ENCODE data around the gene SVIL. TPM values are rescaled to one million over a fixed set of nuclear protein-coding genes. Genes with fewer than 3 reads are reported as not detected.
A peak's percentile ranks its signal among the peaks of the same experiment; 100 is the strongest.
"Not testable (repeated sequence)": the region's sequence is repeated elsewhere in the genome, so short reads cannot be mapped to it uniquely, and the experiment has no call there.

SVIL gene
- polyA plus RNA-seq, 3 donors from 2014 or later = 0.16 to 16.3 (median 2.6) TPM

DNA sequence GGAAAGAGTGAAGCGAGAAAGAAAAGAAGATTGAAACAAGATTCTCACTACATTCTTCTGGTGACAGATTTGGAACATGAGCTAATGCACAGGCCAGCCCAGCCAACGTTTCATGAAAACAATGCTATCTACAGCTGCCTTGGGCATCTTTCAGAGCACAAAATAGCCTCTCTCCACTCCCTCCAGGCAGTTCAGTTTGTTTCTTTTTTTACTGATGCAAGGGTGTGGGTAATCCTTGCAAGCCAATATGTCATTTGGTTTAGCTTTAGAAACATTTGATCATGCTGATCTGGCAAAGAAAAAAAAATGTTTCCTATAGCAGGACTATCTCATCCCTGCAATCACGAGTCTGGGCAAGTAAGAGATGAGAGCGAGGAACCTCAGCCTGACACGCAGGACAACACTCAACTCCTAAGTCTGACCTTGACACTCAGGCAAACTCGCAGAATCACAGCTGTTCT is 35.9 kb downstream of the SVIL start:
- peaks cover 0 to 6% of the 10 kb centered on the region in 2 donors for H3K4me1 Mint-ChIP-seq
- no peak overlapping the region for H3K27ac Mint-ChIP-seq
- H3K36me3 Mint-ChIP-seq = no peaks in the 10 kb centered on the region
- no peak for DNase-seq
- no peak overlapping the region for H3K4me3 Mint-ChIP-seq
- H3K9me3 Mint-ChIP-seq = no peaks in the 10 kb centered on the region
- H3K27me3 Mint-ChIP-seq (ENCODE audit: low read depth in 3 of 3) = peaks cover 0 to 7% (median 2%) of the 10 kb centered on the region in 3 donors

- DNase-seq = no peak
- H3K4me1 Mint-ChIP-seq = peaks cover 0 to 6% of the 10 kb centered on the region in 2 donors
- no peaks in the 10 kb centered on the region for H3K9me3 Mint-ChIP-seq
- H3K27ac Mint-ChIP-seq = peak overlapping the region in 1 of 6 donors; percentile 21
- H3K27me3 Mint-ChIP-seq (ENCODE audit: low read depth in 3 of 3) = peaks cover 0 to 7% (median 2%) of the 10 kb centered on the region in 3 donors
- H3K4me3 Mint-ChIP-seq = no peak overlapping the region
- no peaks in the 10 kb centered on the region for H3K36me3 Mint-ChIP-seq
Observed at GRCh38 chr10:29596826-29597225, 37.9 kb downstream of the SVIL start.

DNA sequence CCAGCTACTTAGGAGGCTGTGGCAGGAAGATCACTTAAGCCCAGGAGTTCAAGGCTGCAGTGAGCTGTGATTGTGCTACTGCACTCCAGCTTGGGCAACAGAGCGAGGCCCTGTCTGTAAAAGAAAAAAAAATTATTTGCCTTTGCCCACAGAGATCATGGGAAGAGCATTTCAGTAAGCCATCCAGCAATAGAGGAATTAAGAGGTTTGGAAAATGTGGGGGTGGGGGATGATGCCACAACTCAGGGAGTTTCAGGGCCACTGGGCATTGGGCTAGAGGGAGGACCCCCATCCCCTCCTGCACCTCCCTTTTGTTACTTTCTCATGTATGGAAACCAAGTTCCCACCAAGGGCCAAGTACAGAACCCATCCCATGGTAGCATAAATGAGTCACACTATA is 38.4 kb downstream of the SVIL start:
- Mint-ChIP-seq H3K27ac (no peak overlapping the region), H3K36me3 (no peaks in the 10 kb centered on the region), H3K4me1 (peaks cover 0 to 6% of the 10 kb centered on the region in 2 donors), H3K4me3 (no peak overlapping the region), H3K9me3 (no peaks in the 10 kb centered on the region), H3K27me3 (ENCODE audit: low read depth in 3 of 3) (peaks cover 0 to 7% (median 2%) of the 10 kb centered on the region in 3 donors)
- DNase-seq = no peak

DNA sequence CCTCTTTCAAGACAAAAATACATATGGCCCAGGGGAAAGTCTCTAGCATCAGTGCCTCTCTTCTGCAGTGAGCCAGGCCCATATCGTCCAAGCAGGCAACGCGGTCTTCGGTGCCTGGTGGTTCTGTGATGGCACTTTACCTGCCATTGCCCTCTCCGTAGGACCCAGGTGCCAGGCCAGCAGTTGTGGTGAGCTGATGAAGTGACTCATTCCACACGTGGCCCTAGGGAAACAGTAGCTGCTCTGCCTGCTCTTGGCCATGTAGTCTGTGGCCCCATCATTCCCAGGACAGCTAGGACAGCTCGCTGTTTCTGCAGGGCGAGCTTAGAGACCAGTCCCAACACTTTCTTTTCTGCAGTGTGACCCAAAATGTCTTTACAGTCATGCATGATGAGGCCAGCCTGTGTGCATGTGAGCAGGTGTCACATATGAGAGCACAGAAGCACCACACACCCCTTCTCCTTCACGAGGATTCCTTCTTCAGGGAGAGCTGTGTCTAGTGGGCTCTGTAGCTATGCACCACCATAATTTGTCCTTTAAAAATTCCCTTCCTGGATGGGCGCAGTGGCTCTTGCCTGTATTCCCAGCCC is 39.0 kb downstream of the SVIL start:
- DNase-seq = no peak
- no peaks in the 10 kb centered on the region for H3K36me3 Mint-ChIP-seq
- H3K27me3 Mint-ChIP-seq (ENCODE audit: low read depth in 3 of 3) = peaks cover 0 to 7% (median 2%) of the 10 kb centered on the region in 3 donors
- H3K9me3 Mint-ChIP-seq = no peaks in the 10 kb centered on the region
- no peak overlapping the region for H3K4me3 Mint-ChIP-seq
- no peak overlapping the region for H3K27ac Mint-ChIP-seq
- H3K4me1 Mint-ChIP-seq = peaks cover 3 to 4% of the 10 kb centered on the region in 2 donors

- Mint-ChIP-seq H3K9me3 (no peaks in the 10 kb centered on the region), H3K27me3 (ENCODE audit: low read depth in 3 of 3) (peaks cover 0 to 7% (median 2%) of the 10 kb centered on the region in 3 donors), H3K36me3 (peaks cover 0 to 2% (median 0%) of the 10 kb centered on the region in 3 donors), H3K4me1 (peaks cover 9% of the 10 kb centered on the region in 2 donors), H3K27ac (no peak overlapping the region), H3K4me3 (no peak overlapping the region)
- no peak for DNase-seq
Observed at GRCh38 chr10:29595146-29595545, 39.6 kb downstream of the SVIL start.

DNA sequence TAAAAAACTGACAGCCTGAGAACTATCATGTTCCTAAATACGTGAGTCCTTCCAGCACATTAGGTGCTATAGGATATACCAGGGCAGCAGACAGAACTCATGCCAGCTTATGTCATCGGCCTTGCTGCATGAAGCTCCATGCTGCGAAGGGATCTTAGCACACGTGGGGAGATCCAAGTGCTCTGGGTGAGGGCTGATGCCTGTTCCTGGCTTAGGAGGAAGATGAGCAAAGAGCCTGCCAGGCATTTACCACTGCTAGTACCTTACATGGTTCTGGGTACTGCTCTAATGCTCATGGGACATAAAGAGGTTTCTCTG is 43.2 kb downstream of the SVIL start:
- H3K4me1 Mint-ChIP-seq = peaks cover 12 to 13% of the 10 kb centered on the region in 2 donors
- no peak overlapping the region for H3K4me3 Mint-ChIP-seq
- peak overlapping the region in 1 of 6 donors; percentile 32 for H3K27ac Mint-ChIP-seq
- no peaks in the 10 kb centered on the region for H3K9me3 Mint-ChIP-seq
- peaks cover 0 to 4% (median 0%) of the 10 kb centered on the region in 3 donors for H3K36me3 Mint-ChIP-seq
- H3K27me3 Mint-ChIP-seq (ENCODE audit: low read depth in 3 of 3) = peaks cover 0 to 5% (median 1%) of the 10 kb centered on the region in 3 donors
- no peak for DNase-seq

DNA sequence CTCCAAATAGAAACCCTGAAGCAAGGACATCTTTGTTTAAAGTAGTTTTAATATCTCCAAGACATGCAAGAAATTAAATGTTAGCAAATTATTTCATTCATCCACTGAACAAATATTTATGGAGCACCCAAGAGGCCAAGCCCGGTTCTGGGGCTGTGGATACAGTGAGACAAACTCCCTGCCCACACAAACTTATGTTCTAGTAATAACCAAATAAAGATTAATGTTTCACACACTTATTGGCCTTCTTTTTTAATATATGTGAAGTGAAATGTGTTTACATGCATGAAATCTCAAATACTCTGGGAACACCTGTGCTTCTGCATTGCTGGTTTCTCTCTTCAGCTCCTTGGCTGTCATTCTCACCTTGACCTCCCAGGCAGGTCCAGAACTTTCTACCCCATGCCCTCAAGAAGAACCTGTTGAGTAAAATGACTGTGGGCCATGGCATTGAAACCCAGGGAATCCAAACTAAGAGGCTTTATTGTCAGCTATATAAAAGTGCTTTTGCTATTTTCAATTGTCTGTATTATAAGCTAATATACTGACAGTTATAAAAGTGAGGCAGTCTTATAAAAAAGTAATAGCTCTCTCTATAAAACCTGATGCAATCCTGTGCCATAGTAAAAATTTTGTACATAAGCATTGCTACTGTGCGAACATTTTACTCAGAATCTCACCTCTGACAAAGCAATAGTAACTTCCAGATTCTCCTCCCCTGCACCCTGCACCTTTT is 43.7 kb downstream of the SVIL start:
- Mint-ChIP-seq H3K4me3 (peak overlapping the region; percentile 11 to 81 (median 65)), H3K27ac (peak overlapping the region in 4 of 6 donors; percentile 28 to 66 (median 30)), H3K36me3 (peaks cover 0 to 4% (median 0%) of the 10 kb centered on the region in 3 donors), H3K27me3 (ENCODE audit: low read depth in 3 of 3) (peaks cover 0 to 5% (median 1%) of the 10 kb centered on the region in 3 donors), H3K4me1 (peaks cover 12 to 13% of the 10 kb centered on the region in 2 donors), H3K9me3 (no peaks in the 10 kb centered on the region)
- DNase-seq = no peak

DNA sequence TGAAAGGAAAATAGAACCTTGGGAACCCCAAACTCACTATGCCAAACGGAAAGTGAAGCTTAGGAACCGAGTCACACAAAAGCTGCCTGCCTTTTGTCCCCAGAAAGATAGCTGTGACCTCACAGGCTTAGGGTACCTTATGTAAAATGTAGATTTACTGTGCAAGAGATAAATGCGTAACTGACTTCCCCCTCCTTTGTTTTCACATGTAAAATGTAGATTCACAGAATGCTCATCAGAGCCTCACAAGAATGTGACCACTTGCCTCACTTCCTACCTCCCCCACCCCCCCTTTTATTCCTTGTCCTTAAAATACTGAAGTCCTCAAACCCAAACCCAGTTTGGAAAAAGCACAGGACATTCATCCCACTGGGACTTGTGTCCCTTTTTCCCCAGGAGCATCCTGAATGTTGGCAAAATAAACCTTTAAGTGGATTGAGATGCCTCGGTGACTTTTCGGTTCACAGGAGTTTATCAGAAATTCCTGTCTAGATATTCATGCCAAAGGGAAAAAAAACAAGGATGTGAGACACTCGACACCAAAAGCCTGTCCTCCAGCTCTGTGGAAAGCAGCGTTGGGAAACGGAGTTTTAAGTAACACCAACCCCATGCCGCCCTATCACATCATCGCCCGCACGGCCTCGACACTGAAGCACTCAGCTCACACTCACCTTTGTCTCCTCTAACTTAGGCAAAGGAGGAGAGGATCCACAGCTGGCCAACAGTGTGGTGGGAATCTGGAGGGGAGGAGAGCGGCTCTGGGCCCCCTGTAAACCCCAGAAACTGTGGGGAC is 45.9 kb downstream of the SVIL start:
- peaks cover 12 to 13% of the 10 kb centered on the region in 2 donors for H3K4me1 Mint-ChIP-seq
- H3K4me3 Mint-ChIP-seq = no peak overlapping the region
- peak overlapping the region in 1 of 6 donors; percentile 25 for H3K27ac Mint-ChIP-seq
- H3K36me3 Mint-ChIP-seq = peaks cover 0 to 4% (median 4%) of the 10 kb centered on the region in 3 donors
- H3K27me3 Mint-ChIP-seq (ENCODE audit: low read depth in 3 of 3) = peaks cover 0 to 1% (median 1%) of the 10 kb centered on the region in 3 donors
- no peak for DNase-seq
- H3K9me3 Mint-ChIP-seq = no peaks in the 10 kb centered on the region

DNA sequence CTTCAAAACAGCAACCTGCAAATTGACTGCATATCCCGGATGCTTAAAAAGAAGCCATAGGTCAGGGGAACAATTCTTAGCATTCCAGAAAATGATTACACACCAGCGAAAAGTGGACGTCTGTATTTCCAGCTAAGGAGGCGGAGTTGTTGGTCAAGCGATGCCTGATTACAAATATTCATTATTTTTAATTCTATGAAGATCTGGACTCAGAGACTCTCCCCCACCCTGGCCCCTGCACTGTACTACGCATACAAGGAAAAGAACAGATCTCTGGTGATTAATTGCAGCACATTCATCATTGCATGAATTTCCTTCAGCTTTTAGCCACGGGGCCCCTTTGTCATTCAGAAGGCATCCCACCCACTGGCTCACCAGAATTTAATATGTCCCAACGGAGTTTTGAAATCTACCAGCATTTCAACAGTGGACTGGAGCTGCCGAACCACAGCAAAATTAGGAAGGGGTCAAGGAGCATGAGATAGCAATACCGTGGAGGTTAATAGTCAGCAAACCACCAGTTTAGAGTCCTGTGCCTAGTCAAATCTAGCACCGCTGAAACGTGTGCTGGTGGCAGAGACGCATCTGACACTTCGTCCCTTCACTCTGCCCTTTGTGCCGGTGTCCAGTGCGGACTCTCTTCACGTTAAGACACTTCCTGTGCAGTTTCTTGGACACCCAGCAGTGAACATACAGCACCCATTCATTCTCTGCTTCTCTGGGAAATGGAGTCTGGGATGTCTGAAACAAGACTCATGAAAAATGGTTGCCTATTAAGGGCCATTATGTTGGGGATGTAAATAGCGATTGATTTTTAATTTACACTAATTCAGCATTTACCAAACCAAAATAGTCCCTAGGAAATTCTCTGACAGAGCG is 46.8 kb downstream of the SVIL start:
- H3K27ac Mint-ChIP-seq; H3K36me3 Mint-ChIP-seq; H3K4me3 Mint-ChIP-seq; H3K27me3 Mint-ChIP-seq (ENCODE audit: low read depth in 3 of 3); H3K9me3 Mint-ChIP-seq; DNase-seq: not testable (repeated sequence)
- H3K4me1 Mint-ChIP-seq = peaks cover 12 to 15% of the 10 kb centered on the region in 2 donors

DNA sequence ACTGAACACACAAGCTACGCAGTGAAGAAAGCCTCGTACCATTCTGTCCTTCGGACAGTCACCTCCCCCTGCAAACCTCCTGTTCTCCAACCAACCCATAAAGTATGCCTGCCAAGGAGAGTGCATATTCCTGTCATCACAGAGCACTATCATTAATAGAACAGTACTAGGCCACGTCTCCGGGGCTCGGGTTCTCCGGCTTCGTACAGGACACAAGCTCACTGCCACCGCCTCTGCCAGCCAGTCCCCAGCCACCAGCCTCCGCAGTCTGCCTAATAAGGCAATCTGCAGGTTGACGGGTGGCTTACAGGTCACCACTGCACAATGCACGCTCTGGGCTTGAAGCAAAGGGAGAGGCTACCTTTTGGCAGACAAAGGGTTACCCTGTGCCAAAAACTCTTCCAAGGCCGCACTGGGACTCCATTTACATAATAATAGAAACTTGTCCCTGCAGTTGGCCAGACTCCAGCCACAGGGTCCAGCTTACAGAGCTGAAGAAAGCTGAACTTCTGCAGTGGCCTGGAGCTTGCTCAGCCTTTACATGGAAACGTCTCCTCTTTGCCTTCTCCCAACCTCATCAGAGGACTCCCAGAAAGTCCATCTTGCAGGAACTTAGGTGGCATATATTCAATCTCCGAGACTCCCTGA is 47.5 kb downstream of the SVIL start:
- H3K4me1 Mint-ChIP-seq = peaks cover 12 to 15% of the 10 kb centered on the region in 2 donors
- not testable (repeated sequence) for H3K36me3 Mint-ChIP-seq; H3K27ac Mint-ChIP-seq; DNase-seq; H3K9me3 Mint-ChIP-seq; H3K27me3 Mint-ChIP-seq (ENCODE audit: low read depth in 3 of 3); H3K4me3 Mint-ChIP-seq

GRCh38 chr10:29586509-29586908 is 48.3 kb downstream of the SVIL start:
- Mint-ChIP-seq H3K27ac (no peak overlapping the region), H3K27me3 (ENCODE audit: low read depth in 3 of 3) (peaks cover 0 to 1% (median 1%) of the 10 kb centered on the region in 3 donors), H3K9me3 (no peaks in the 10 kb centered on the region), H3K4me3 (no peak overlapping the region), H3K36me3 (peaks cover 0 to 4% (median 4%) of the 10 kb centered on the region in 3 donors), H3K4me1 (peaks cover 12 to 15% of the 10 kb centered on the region in 2 donors)
- no peak for DNase-seq

DNA sequence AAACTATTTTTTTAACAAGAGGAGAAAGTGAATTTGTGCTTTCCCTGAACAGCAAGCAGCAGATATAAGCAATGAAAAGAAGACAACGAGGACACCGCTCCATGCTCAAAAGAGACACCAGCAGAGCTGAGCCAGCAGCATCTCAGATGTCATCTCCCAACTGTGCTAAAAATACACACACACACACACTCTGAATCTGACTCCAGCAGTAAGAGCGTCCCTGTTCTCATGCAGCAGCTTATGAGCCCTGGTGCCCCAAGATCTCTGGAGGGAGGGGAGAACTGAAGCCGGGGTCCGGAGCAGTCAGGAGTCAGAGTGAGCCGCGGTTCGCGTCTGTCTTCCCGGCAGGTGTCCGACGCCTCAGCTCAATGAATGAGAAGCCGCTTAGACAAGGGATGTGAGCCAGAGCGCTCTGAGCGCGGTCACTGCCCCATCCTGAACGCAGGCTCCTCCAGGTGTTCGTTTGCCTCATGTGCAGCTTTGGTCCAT is 49.2 kb downstream of the SVIL start:
- H3K27ac Mint-ChIP-seq = no peak overlapping the region
- H3K27me3 Mint-ChIP-seq (ENCODE audit: low read depth in 3 of 3) = peaks cover 0 to 1% (median 1%) of the 10 kb centered on the region in 3 donors
- H3K9me3 Mint-ChIP-seq = no peaks in the 10 kb centered on the region
- no peak for DNase-seq
- no peak overlapping the region for H3K4me3 Mint-ChIP-seq
- peaks cover 7 to 10% of the 10 kb centered on the region in 2 donors for H3K4me1 Mint-ChIP-seq
- H3K36me3 Mint-ChIP-seq = peaks cover 0 to 4% (median 4%) of the 10 kb centered on the region in 3 donors

Data from immature natural killer cell (primary cell).